ENCODE measurements around the gene MCC.

Gene MCC

GRCh38 chr5:113040672-113041260 lies 447.5 kb downstream of the MCC start:
- no peak for DNase-seq

GRCh38 chr5:113039934-113040285 lies 448.3 kb downstream of the MCC start:
- no peak for DNase-seq

- DNase-seq = no peak
Observed at GRCh38 chr5:113039229-113039933, 448.9 kb downstream of the MCC start.

GRCh38 chr5:113038714-113039113 lies 449.5 kb downstream of the MCC start:
- DNase-seq = no peak

GRCh38 chr5:113038136-113038535 lies 450.1 kb downstream of the MCC start:
- no peak for DNase-seq

GRCh38 chr5:113036826-113037225 lies 451.4 kb downstream of the MCC start:
- no peak for DNase-seq

GRCh38 chr5:113036321-113036720 lies 451.9 kb downstream of the MCC start:
- DNase-seq = no peak

- no peak for DNase-seq
Observed at GRCh38 chr5:113035096-113035495, 453.2 kb downstream of the MCC start.

GRCh38 chr5:113034182-113034773 lies 454.0 kb downstream of the MCC start:
- DNase-seq = no peak

GRCh38 chr5:113031557-113031956 lies 456.7 kb downstream of the MCC start:
- no peak for DNase-seq

GRCh38 chr5:113031104-113031503 lies 457.1 kb downstream of the MCC start:
- no peak for DNase-seq

- no peak for DNase-seq
Observed at GRCh38 chr5:113029614-113030013, 458.6 kb downstream of the MCC start.

GRCh38 chr5:113027431-113027830 lies 460.8 kb downstream of the MCC start:
- no peak for DNase-seq

- DNase-seq = no peak
Observed at GRCh38 chr5:113027015-113027414, 461.2 kb downstream of the MCC start.

GRCh38 chr5:113026211-113026610 lies 462.0 kb downstream of the MCC start:
- no peak for DNase-seq

- no peak for DNase-seq
Observed at GRCh38 chr5:113025596-113025995, 462.7 kb downstream of the MCC start.

- DNase-seq = no peak
Observed at GRCh38 chr5:113024076-113024697, 464.1 kb downstream of the MCC start.

- no peak for DNase-seq
Observed at GRCh38 chr5:113022661-113023060, 465.6 kb downstream of the MCC start.

- DNase-seq = no peak
Observed at GRCh38 chr5:113020461-113021273, 467.6 kb downstream of the MCC start.

- DNase-seq = no peak
Observed at GRCh38 chr5:113017881-113018635, 470.2 kb downstream of the MCC start.

GRCh38 chr5:113005454-113005853 lies 482.8 kb downstream of the MCC start:
- no peak for DNase-seq

- no peak for DNase-seq
Observed at GRCh38 chr5:113003763-113004162, 484.5 kb downstream of the MCC start.

Measured in stimulated activated CD4-positive, alpha-beta T cell treated with anti-CD3 and anti-CD28 coated beads, Interleukin-2, amount 100 ng/mL, for 24 hours (primary cell).